Measurements from ENCODE around the gene PALM3. TPM values are rescaled to one million over a fixed set of nuclear protein-coding genes. Genes with fewer than 3 reads are reported as not detected.

The PALM3 gene
- polyA plus RNA-seq, 3 donors: not detected

DNA sequence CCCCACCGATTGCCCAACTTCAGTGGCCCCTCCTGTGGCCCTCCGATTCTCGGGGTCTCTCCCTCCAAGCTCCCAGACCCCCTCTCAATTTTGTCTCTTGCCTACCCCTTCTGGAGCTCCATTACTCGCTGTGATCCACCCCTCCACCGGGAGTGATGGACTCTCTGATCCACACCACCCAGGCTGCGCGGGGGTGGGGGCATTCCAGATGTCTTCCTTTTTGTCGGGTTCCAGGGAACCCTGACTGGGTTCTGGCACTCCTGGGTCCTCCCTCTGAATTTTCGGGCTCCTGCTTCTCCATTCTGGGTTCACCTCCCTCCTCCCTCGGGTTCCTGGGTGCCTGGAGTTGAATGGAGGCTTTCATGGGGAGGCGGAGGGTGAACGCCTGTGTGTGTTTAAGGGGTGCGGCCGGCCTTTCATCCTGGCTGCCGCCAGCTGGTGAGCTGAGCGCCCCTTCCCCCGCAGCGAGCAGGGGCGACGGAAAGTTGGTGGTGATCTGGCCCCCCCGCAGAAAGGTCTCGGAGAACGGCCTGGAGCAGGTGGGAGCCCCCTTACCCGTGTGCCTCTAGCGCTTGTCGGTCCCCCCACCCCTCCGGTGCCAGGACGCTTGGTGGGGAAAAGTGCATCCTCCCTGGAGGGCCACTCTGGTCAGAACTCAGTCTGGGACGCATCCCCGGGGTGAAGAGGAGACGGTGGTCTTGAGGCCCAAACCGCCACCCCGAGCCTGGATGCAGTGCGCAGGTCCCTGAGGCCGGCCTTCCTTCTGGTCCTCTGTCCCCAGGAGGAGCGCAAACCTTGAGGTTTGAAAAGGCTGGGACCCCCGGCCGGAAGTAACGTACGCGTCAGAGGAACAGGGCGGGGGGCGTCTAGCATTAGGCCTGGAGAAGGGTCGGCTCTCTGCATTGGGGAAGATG is 12.3 kb upstream of the PALM3 start:
- Histone ChIP-seq H3K27me3 (ENCODE audit: control insufficient read depth in 2 of 2, insufficient read depth in 2 of 2, low read length in 2 of 2) (peaks cover 0 to 22% of the 10 kb centered on the region in 2 donors), H3K9me3 (replicated peaks in 1 of 2; ENCODE audit: control insufficient read depth in 1 of 2, insufficient read depth in 1 of 2, low read length in 2 of 2) (no peaks in the 10 kb centered on the region), H3K27ac (ENCODE audit: low read depth in 1 of 2, low read length in 2 of 2) (peak overlapping the region; percentile 27 to 56), H3K4me1 (ENCODE audit: control insufficient read depth in 1 of 2, insufficient read depth in 2 of 2, low read length in 2 of 2) (peaks cover 69 to 75% of the 10 kb centered on the region in 2 donors), H4K20me1 (ENCODE audit: insufficient read depth, low read length) (no peaks in the 10 kb centered on the region), H3K79me2 (ENCODE audit: insufficient read depth, low read length) (no peaks in the 10 kb centered on the region), H3K4me3 (replicated peaks in 1 of 3; ENCODE audit: low read depth in 2 of 3, low read length in 3 of 3) (peak overlapping the region; percentile 50 to 95 (median 67)), H3K4me2 (replicated peaks; ENCODE audit: extremely low read depth, low read length, poor library complexity, severe bottlenecking) (peak overlapping the region; percentile 100), H3K9ac (ENCODE audit: insufficient read depth, low read length, poor library complexity, severe bottlenecking) (peak overlapping the region; percentile 70), H3K36me3 (replicated peaks in 1 of 2; ENCODE audit: control insufficient read depth in 1 of 2, insufficient read depth in 2 of 2, low read length in 2 of 2) (no peaks in the 10 kb centered on the region), H2AFZ (ENCODE audit: insufficient read depth, low read depth, low read length, poor library complexity, severe bottlenecking) (peak overlapping the region; percentile 91)
- intact Hi-C loops (cut with micrococcal nuclease): loop anchor here (2.0 to 5.0 kb wide), 2 partner anchors 192 to 193 kb away; no protein-coding TSS in a partner anchor
- TF ChIP-seq, protein P1, sequence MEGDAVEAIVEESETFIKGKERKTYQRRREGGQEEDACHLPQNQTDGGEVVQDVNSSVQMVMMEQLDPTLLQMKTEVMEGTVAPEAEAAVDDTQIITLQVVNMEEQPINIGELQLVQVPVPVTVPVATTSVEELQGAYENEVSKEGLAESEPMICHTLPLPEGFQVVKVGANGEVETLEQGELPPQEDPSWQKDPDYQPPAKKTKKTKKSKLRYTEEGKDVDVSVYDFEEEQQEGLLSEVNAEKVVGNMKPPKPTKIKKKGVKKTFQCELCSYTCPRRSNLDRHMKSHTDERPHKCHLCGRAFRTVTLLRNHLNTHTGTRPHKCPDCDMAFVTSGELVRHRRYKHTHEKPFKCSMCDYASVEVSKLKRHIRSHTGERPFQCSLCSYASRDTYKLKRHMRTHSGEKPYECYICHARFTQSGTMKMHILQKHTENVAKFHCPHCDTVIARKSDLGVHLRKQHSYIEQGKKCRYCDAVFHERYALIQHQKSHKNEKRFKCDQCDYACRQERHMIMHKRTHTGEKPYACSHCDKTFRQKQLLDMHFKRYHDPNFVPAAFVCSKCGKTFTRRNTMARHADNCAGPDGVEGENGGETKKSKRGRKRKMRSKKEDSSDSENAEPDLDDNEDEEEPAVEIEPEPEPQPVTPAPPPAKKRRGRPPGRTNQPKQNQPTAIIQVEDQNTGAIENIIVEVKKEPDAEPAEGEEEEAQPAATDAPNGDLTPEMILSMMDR (IDR thresholded peaks at IDR 0.05): no peak
- H3K4me3 Mint-ChIP-seq: peak overlapping the region; percentile 97 to 99
- whole genome bisulfite sequencing (ENCODE audit: insufficient coverage): under 1% methylated on average over 28 of the region's 44 CpGs
- H3K36me3 Mint-ChIP-seq: peaks cover 0 to 3% of the 10 kb centered on the region in 2 donors
- no peaks in the 10 kb centered on the region for H3K9me3 Mint-ChIP-seq
- H3K27me3 Mint-ChIP-seq (ENCODE audit: low read depth in 3 of 3): peaks cover 18 to 45% (median 34%) of the 10 kb centered on the region in 3 donors
- peak overlapping the region; percentile 79 to 89 (median 86) for H3K27ac Mint-ChIP-seq
- peaks cover 53% of the 10 kb centered on the region for H3K4me1 Mint-ChIP-seq
- peak in 1 of 3 donors; percentile 34 for DNase-seq

DNA sequence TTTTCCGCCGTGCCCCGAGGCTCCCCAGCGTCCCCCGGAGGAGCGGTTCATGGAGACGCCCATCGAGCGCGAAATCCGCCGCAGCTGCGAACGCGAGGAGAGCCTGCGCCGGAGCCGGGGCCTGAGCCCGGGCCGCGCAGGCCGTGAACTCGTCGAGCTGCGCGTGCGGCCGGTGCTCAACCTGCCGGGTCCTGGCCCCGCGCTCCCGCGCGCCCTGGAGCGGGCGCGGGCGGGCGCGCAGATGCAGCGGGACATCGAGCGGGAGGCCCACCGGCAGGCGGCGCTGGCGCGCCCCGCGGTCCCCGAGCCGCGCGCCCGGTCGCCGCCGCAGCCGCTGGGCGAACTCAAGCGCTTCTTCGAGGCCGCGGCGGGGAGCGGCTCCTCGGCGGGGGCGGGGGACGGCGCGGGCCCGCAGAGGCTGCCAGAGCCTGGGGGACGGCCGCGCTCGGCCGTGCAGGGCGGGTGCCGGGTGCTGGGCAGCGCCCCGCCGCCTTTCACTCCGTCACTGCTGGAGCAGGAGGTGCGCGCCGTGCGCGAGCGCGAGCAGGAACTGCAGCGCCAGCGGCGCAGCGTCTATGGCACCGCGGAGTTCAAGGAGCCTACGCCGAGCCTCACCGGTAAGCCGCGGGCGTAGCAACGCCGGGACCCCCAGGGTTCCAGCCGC is 11.5 kb upstream of the PALM3 start:
- Mint-ChIP-seq H3K4me1 (peaks cover 46% of the 10 kb centered on the region), H3K9me3 (no peaks in the 10 kb centered on the region), H3K27me3 (ENCODE audit: low read depth in 3 of 3) (peaks cover 18 to 45% (median 34%) of the 10 kb centered on the region in 3 donors), H3K4me3 (peak overlapping the region; percentile 97 to 99), H3K36me3 (peaks cover 0 to 3% of the 10 kb centered on the region in 2 donors), H3K27ac (peak overlapping the region in 4 of 7 donors; percentile 79 to 89 (median 87))
- under 1% methylated on average over 106 of the region's 106 CpGs for WGBS (ENCODE audit: insufficient coverage)
- Histone ChIP-seq H2AFZ (ENCODE audit: insufficient read depth, low read depth, low read length, poor library complexity, severe bottlenecking) (peak overlapping the region; percentile 91), H3K79me2 (ENCODE audit: insufficient read depth, low read length) (no peaks in the 10 kb centered on the region), H3K27me3 (ENCODE audit: control insufficient read depth in 2 of 2, insufficient read depth in 2 of 2, low read length in 2 of 2) (peaks cover 0 to 22% of the 10 kb centered on the region in 2 donors), H3K4me2 (replicated peaks; ENCODE audit: extremely low read depth, low read length, poor library complexity, severe bottlenecking) (peak overlapping the region; percentile 100), H3K4me1 (ENCODE audit: control insufficient read depth in 1 of 2, insufficient read depth in 2 of 2, low read length in 2 of 2) (peaks cover 61 to 67% of the 10 kb centered on the region in 2 donors), H4K20me1 (ENCODE audit: insufficient read depth, low read length) (no peaks in the 10 kb centered on the region), H3K9me3 (replicated peaks in 1 of 2; ENCODE audit: control insufficient read depth in 1 of 2, insufficient read depth in 1 of 2, low read length in 2 of 2) (no peaks in the 10 kb centered on the region), H3K27ac (ENCODE audit: low read depth in 1 of 2, low read length in 2 of 2) (peak overlapping the region; percentile 27 to 56), H3K36me3 (replicated peaks in 1 of 2; ENCODE audit: control insufficient read depth in 1 of 2, insufficient read depth in 2 of 2, low read length in 2 of 2) (no peaks in the 10 kb centered on the region), H3K4me3 (replicated peaks in 1 of 3; ENCODE audit: low read depth in 2 of 3, low read length in 3 of 3) (peak overlapping the region; percentile 50 to 95 (median 67)), H3K9ac (ENCODE audit: insufficient read depth, low read length, poor library complexity, severe bottlenecking) (peak overlapping the region; percentile 70)
- peak; percentile 65 to 66 (median 66) for DNase-seq
- TF ChIP-seq, protein P1 (IDR thresholded peaks at IDR 0.05): peak; percentile 58
- intact Hi-C loops (cut with micrococcal nuclease): loop anchor here in 1 of 2 donors (5.0 kb wide), 1 partner anchor 191 kb away; no protein-coding TSS in a partner anchor

Data from CD14-positive monocyte (primary cell).